Measurements from ENCODE around the gene CETN3.
"Not testable (repeated sequence)": the region's sequence is repeated elsewhere in the genome, so short reads cannot be mapped to it uniquely, and the experiment has no call there.

Gene CETN3

DNA sequence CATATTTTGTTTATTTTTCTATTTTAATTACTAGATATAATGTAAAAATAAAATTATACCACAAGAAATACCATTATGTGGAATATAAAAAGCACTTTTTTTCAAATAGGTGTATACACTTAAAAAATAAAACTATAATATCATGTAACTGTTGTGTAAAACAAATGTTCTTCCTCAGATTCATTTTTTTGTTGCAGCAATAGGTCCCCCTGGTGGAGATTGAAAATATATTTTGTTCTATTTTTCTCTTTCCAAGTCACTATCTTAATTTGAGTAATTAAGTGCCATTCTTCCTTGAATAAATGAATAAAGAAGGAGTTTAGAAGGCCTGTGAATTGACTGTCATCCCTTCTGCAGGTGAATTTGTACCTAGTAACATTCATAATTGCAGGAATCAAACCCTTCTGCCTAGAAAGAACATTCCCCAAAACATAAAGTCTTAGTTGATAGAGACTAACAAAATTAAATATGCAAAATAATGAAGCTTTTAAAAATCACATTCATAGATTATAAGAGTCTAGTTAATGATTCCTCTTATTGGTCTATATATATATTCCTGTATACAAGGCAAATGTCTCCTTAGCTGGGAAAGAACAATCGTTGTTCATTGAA lies 23.4 kb downstream of the CETN3 start:
- DNase-seq (ENCODE audit: extremely low spot score, insufficient read length, low read depth) = no peak

GRCh38 chr5:90384389-90384788 lies 25.2 kb downstream of the CETN3 start:
- DNase-seq (ENCODE audit: extremely low spot score, insufficient read length, low read depth) = no peak
- no peak for FAIRE-seq

More for the DNA sequence above, 23.4 kb downstream of the CETN3 start:
- peak; percentile 71 for FAIRE-seq

- no peak for DNase-seq (ENCODE audit: extremely low spot score, insufficient read length, low read depth)
These were observed 25.7 kb downstream of the CETN3 start for GRCh38 chr5:90383903-90384302.

GRCh38 chr5:90381213-90381929 lies 28.2 kb downstream of the CETN3 start:
- FAIRE-seq (no peak), DNase-seq (ENCODE audit: extremely low spot score, insufficient read length, low read depth) (no peak)

More at GRCh38 chr5:90383903-90384302, 25.7 kb downstream of the CETN3 start:
- no peak for FAIRE-seq

DNA sequence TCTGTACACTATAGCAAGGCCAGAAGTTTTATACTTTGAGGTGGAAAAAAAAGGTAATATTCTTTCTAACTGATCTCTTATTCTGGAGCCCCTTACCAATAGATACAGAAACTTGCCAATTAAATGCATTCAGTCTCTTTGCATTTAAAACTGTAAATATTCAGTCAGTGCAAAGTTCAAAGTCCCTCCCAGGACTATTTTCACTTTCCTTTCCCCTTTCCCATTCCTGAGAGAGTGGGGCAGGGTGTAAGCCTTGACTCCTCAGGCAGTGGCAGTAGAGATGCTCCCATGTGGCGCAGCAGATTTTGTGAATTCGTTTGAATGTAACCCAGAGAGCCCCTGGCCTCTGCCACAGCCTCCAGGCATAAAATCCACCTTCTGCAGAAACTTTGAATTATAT lies 29.9 kb downstream of the CETN3 start:
- DNase-seq (ENCODE audit: extremely low spot score, insufficient read length, low read depth) = no peak
- no peak for FAIRE-seq

DNA sequence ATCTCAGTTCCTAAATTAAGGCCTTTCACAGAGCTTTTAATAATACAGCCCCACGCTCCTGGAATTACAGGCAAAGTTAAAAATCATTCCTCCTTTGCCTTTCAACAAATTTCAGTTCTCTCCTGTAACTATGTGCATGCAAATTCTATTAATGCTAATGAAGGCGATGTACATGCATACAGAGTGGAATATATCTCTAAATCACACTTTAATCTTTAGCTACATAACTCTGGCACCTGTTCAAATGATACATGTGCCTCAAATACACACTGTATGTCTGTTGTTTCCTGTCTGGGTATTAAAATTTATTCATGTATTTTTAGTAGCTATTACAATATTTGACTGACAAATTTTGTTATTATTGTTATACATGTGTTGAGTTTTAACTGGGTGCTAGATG lies 30.8 kb downstream of the CETN3 start:
- DNase-seq (ENCODE audit: extremely low spot score, insufficient read length, low read depth) = no peak
- FAIRE-seq = no peak

DNA sequence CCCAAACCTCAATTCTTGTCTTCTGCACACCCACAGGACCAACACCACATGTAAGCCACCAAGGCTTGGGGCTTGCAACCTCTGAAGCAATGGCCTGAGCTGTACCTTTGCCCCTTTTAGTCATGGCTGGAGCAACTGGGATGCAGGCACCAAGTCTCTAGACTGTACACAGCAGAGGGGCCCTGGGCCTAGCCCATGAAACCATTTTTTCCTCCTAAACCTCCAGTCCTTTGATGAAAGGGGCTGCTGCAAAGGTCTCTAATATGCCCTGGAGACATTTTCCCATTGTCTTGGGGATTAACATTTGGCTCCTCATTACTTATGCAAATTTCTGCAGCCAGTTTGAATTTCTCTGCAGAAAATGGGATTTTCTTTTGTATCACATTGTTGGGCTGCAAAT lies 38.3 kb downstream of the CETN3 start:
- FAIRE-seq; DNase-seq (ENCODE audit: extremely low spot score, insufficient read length, low read depth): not testable (repeated sequence)

- FAIRE-seq (peak; percentile 56), DNase-seq (ENCODE audit: extremely low spot score, insufficient read length, low read depth) (no peak)
These were observed 40.9 kb downstream of the CETN3 start for GRCh38 chr5:90368454-90369246.

DNA sequence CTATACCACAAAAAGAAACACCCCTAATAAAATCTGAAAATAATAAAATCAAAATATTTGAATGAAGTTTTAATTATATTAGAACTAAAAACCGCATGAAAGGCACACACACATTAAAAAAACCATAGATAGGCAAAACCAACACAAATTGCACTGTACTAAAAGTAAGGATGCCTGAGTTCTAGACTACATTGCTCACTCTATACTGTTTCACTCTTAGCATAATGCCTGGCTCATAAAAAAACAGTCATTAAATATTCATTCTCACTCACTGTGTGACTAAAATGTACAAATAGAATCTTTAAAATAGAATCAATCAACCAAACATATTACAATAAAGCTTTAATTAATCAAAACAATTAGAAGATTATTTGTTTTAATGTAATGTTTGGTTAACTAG lies 41.7 kb downstream of the CETN3 start:
- FAIRE-seq = no peak
- DNase-seq (ENCODE audit: extremely low spot score, insufficient read length, low read depth) = no peak

DNA sequence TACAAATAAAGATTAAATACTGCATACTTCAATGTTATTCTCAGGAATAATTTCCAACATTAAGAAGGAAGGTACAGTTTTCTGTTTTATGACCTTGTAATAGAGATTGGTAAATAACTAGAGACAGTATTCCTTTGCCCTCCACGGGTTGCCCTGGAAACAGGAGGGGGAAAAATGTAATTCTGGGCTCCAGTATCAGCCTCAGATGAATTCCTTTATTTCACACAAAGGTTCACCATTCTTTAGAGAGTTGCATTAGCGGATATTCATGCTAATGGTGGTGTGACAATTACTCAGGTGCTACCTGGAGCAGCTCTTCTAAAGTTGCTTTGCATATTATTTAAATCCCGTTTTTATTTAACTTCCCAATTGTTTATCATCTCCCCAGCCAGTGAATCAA lies 42.6 kb downstream of the CETN3 start:
- DNase-seq (ENCODE audit: extremely low spot score, insufficient read length, low read depth) (no peak), FAIRE-seq (no peak)

DNA sequence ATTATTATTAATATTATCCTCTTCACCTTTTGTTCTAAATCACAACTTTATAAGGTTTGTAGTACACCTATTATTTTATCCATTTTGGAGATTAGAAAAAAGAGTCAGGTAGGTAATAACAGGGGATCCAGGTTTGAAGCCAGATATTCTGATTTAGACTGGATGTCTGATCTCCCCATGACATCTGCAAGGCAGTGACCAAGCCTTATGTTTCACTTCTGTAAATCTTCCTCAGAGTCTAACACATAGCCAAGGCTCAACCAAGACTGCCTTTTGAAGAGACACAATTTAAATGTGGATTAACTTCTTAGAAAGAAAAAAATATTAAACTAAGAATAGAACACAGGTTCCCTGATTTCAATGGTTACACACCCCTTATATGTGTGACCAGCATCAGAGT lies 44.2 kb downstream of the CETN3 start:
- DNase-seq (ENCODE audit: extremely low spot score, insufficient read length, low read depth) = no peak
- no peak for FAIRE-seq

GRCh38 chr5:90359073-90359920 lies 50.3 kb downstream of the CETN3 start:
- no peak for DNase-seq (ENCODE audit: extremely low spot score, insufficient read length, low read depth)
- FAIRE-seq = no peak

- FAIRE-seq (no peak), DNase-seq (ENCODE audit: extremely low spot score, insufficient read length, low read depth) (no peak)
These were observed 52.9 kb downstream of the CETN3 start for GRCh38 chr5:90356622-90357021.

GRCh38 chr5:90356176-90356575 lies 53.4 kb downstream of the CETN3 start:
- FAIRE-seq = no peak
- DNase-seq (ENCODE audit: extremely low spot score, insufficient read length, low read depth) = no peak

DNA sequence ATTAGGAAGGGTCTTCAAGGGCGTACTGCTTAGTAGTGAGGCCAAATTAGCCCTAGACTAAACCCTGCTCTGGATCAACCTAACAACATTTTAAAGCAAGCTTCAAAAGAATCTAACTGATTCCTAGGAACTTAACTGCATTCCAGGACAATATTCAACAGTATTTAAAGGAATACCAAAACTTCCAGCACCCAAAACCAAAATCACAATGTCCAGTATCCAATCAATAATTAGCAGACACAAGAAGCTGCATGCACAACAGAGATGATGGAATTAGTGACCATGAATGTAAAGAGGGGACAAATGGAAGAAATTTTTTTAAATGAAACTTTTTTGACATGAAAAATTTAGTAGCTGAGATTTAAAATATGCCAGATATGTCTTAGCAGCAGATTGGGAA lies 53.9 kb downstream of the CETN3 start:
- DNase-seq (ENCODE audit: extremely low spot score, insufficient read length, low read depth) = no peak
- no peak for FAIRE-seq

- DNase-seq (ENCODE audit: extremely low spot score, insufficient read length, low read depth) (no peak), FAIRE-seq (peak; percentile 83)
These were observed 56.3 kb downstream of the CETN3 start for GRCh38 chr5:90353254-90353653.

- FAIRE-seq = no peak
These were observed 58.5 kb downstream of the CETN3 start for GRCh38 chr5:90351101-90351500.

DNA sequence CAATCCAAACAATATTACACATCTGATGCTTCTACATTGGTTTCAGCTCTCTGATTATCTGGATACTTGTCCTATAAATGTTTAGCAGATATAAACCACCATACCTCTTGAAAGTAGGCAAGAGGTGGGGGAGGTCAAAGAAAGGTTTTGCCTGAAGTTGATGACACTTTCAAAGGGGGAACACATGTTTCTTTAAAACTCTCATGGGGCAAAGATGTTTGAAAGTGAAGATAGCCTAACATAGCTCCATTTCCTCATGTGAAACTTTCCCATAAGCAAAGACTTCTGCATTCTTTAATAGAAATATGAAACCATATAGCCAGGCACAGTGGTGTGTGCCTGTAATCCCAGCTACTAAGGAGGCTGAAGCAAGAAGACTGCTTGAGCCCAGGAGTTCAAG lies 62.1 kb downstream of the CETN3 start:
- DNase-seq (ENCODE audit: extremely low spot score, insufficient read length, low read depth) (no peak), FAIRE-seq (peak; percentile 75)

More at GRCh38 chr5:90351101-90351500, 58.5 kb downstream of the CETN3 start:
- no peak for DNase-seq (ENCODE audit: extremely low spot score, insufficient read length, low read depth)

DNA sequence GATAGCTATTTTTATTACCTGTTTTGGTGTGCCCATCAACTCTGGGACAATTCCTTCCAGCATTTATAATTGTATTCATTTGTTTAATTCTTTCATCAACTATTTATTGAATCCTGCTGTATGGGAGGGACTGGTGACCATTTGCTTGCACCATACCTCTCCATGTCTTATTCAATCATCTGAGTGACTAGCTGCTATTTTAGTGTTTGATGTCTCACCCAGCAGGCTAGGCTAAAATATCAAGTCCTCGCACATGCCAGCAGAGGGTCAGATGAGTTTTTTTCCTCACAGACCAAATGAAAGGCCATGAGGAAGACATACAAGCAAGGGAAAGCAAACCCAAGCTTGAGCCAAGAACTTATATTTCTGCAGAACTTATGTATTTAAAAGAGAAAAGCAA lies 63.9 kb downstream of the CETN3 start:
- DNase-seq (ENCODE audit: extremely low spot score, insufficient read length, low read depth) (no peak), FAIRE-seq (no peak)

GRCh38 chr5:90344689-90345088 lies 64.9 kb downstream of the CETN3 start:
- no peak for DNase-seq (ENCODE audit: extremely low spot score, insufficient read length, low read depth)
- no peak for FAIRE-seq

All from GM18507 (cell line).